K562 (cell line): ENCODE measurements around the gene TERB1.

Experiments
- CREBBP ChIP-seq: IDR thresholded peaks from one replicate; pipeline ENCODE4 v1.6.1; 2012; ENCODE audit warnings: low read depth, mild to moderate bottlenecking, control low read depth, inconsistent platforms, low read length
- CREM ChIP-seq: IDR thresholded peaks from 2 replicates; pipeline ENCODE4 v1.6.1; 2014; ENCODE audit warnings: antibody characterized with exemption, low read depth
- CTCF ChIP-seq, 3 experiments: IDR thresholded peaks in 2 of 3; conservative IDR thresholded peaks in 1 of 3; 2 replicates each; pipeline ENCODE4 v1.5.1; 2011 to 2012; ENCODE audit warnings: low read length in 3 of 3, mild to moderate bottlenecking in 3 of 3, control low read depth in 2 of 3, improper control_type of control experiment in 1 of 3, inconsistent platforms in 1 of 3, low read depth in 1 of 3, mixed read lengths in 1 of 3, moderate library complexity in 1 of 3; ENCODE audit not compliant: insufficient read depth in 2 of 3
- ETV6 ChIP-seq, 3 experiments: fragments of 150-350 bp in 1 of 3; sonication (generic) in 1 of 3; formaldehyde crosslinking in 1 of 3; IDR thresholded peaks; 2 replicates each; pipeline versions ENCODE4 v1.6.1 to v1.8.0; 2014 to 2022; ENCODE audit warnings: borderline replicate concordance in 2 of 3, low read depth in 2 of 3, antibody characterized with exemption in 1 of 3, low read length in 1 of 3, mild to moderate bottlenecking in 1 of 3, missing genetic modification reagents in 1 of 3
- KDM1A ChIP-seq, 2 experiments: fragments of 450-650 bp; IDR thresholded peaks; 2 replicates each; pipeline ENCODE4 v1.6.1; 2016; ENCODE audit warnings: mild to moderate bottlenecking in 2 of 2
- MLX ChIP-seq, 2 experiments: fragments of 450-650 bp in 1 of 2; sonication (generic) in 1 of 2; formaldehyde crosslinking; conservative IDR thresholded peaks; 2 replicates each; pipeline versions ENCODE4 v1.4.0 to v1.8.1; 2020 to 2022; ENCODE audit warnings: mild to moderate bottlenecking in 1 of 2, missing genetic modification reagents in 1 of 2
- NRF1 ChIP-seq, 2 experiments: fragments of 450-650 bp; IDR thresholded peaks in 1 of 2; conservative IDR thresholded peaks in 1 of 2; 2 replicates each; pipeline ENCODE4 v1.6.1; 2014; ENCODE audit warnings: mild to moderate bottlenecking in 2 of 2
- POLR2A ChIP-seq: fragments of 450-650 bp; conservative IDR thresholded peaks from 2 replicates; pipeline ENCODE4 v1.6.1; 2016
- POLR2AphosphoS2 ChIP-seq: IDR thresholded peaks from 2 replicates; pipeline ENCODE4 v1.6.1; 2012; ENCODE audit warnings: low read length, improper control_type of control experiment
- REST ChIP-seq, 2 experiments: fragments of 450-650 bp; formaldehyde crosslinking in 1 of 2; IDR thresholded peaks; 2 replicates each; pipeline versions ENCODE4 v1.4.0 to v1.6.1; 2014 to 2020; ENCODE audit warnings: mild to moderate bottlenecking in 2 of 2, borderline replicate concordance in 1 of 2, low read depth in 1 of 2
- RFX1 ChIP-seq: fragments of 450-650 bp; IDR thresholded peaks from 2 replicates; pipeline ENCODE4 v1.6.1; 2016; ENCODE audit warnings: mild to moderate bottlenecking, moderate library complexity
- ZBTB11 ChIP-seq, 3 experiments: fragments of 200-800 bp in 1 of 3; fragments of 250-450 bp in 1 of 3; fragments of 450-650 bp in 1 of 3; sonication (Bioruptor Pico) in 1 of 3; sonication (Bioruptor generic) in 1 of 3; formaldehyde crosslinking in 1 of 3; IDR thresholded peaks; 2 replicates each; pipeline versions ENCODE4 v1.6.1 to v1.8.0; 2016 to 2022; ENCODE audit warnings: mild to moderate bottlenecking in 2 of 3, missing genetic modification characterization in 2 of 3, missing compliant biosample characterization in 1 of 3, moderate library complexity in 1 of 3

- TF ChIP-seq CREM, result no peak
- no peak for TF ChIP-seq CTCF (IDR thresholded peaks at IDR 0.05 in 2 of 3, conservative IDR thresholded peaks at IDR 0.05 in 1 of 3; ENCODE audit: insufficient read depth in 2 of 3, low read depth in 1 of 3, low read length in 3 of 3)
- TF ChIP-seq REST (IDR thresholded peaks at IDR 0.05; ENCODE audit: borderline replicate concordance), result no peak
- TF ChIP-seq REST (CRISPR knock-in tag; IDR thresholded peaks at IDR 0.05; ENCODE audit: low read depth), result no peak
- no peak for TF ChIP-seq KDM1A (IDR thresholded peaks at IDR 0.05)
- no peak for TF ChIP-seq ETV6 (IDR thresholded peaks at IDR 0.05; ENCODE audit: borderline replicate concordance in 1 of 2, low read depth in 2 of 2, low read length in 1 of 2)
- no peak for TF ChIP-seq ETV6 (CRISPR knock-in tag; IDR thresholded peaks at IDR 0.05; ENCODE audit: borderline replicate concordance)
- TF ChIP-seq NRF1 (conservative IDR thresholded peaks at IDR 0.05 in 1 of 2, IDR thresholded peaks at IDR 0.05 in 1 of 2), result no peak
- no peak for TF ChIP-seq MLX (CRISPR knock-in tag; conservative IDR thresholded peaks at IDR 0.05)
- TF ChIP-seq CREBBP, result no peak
- no peak for TF ChIP-seq POLR2A
- TF ChIP-seq ZBTB11 (CRISPR knock-in tag; IDR thresholded peaks at IDR 0.05), result no peak
- no peak for TF ChIP-seq POLR2AphosphoS2
- no peak for TF ChIP-seq RFX1
Observed at GRCh38 chr16:66731101-66731500, 70.3 kb downstream of the TERB1 start.
